Muscle layer of duodenum (tissue), 2 donors: ENCODE measurements around the gene KRT71.
"Not testable (repeated sequence)": the region's sequence is repeated elsewhere in the genome, so short reads cannot be mapped to it uniquely, and the experiment has no call there.

Source experiments
- H3K27ac ChIP-seq: one replicate; pipeline ENCODE4 v1.7.0; 2013; ENCODE audit warnings: mild to moderate bottlenecking, low read length
- H3K27me3 ChIP-seq: one replicate; pipeline ENCODE4 v1.7.0; 2013; ENCODE audit warnings: low read depth, mild to moderate bottlenecking, control low read depth, low read length
- H3K36me3 ChIP-seq, 2 donors: one replicate each; pipeline ENCODE4 v1.7.0; 2013; ENCODE audit warnings: low read length in 2 of 2, control low read depth in 1 of 2, mild to moderate bottlenecking in 1 of 2; ENCODE audit not compliant: insufficient read depth in 2 of 2, control insufficient read depth in 1 of 2
- H3K4me1 ChIP-seq, 2 donors: one replicate each; pipeline ENCODE4 v1.7.0; 2013; ENCODE audit warnings: low read length in 2 of 2, mild to moderate bottlenecking in 2 of 2, control low read depth in 1 of 2, moderate library complexity in 1 of 2; ENCODE audit not compliant: insufficient read depth in 2 of 2, control insufficient read depth in 1 of 2
- H3K4me3 ChIP-seq, 2 donors: one replicate each; pipeline ENCODE4 v1.7.0; 2013; ENCODE audit warnings: low read length in 2 of 2, low read depth in 1 of 2, mild to moderate bottlenecking in 1 of 2
- H3K9me3 ChIP-seq, 2 donors: one replicate each; pipeline ENCODE4 v1.7.0; 2013; ENCODE audit warnings: low read length in 2 of 2, control low read depth in 1 of 2, mild to moderate bottlenecking in 1 of 2; ENCODE audit not compliant: control insufficient read depth in 1 of 2
- donor health status: healthy.

KRT71 gene

DNA sequence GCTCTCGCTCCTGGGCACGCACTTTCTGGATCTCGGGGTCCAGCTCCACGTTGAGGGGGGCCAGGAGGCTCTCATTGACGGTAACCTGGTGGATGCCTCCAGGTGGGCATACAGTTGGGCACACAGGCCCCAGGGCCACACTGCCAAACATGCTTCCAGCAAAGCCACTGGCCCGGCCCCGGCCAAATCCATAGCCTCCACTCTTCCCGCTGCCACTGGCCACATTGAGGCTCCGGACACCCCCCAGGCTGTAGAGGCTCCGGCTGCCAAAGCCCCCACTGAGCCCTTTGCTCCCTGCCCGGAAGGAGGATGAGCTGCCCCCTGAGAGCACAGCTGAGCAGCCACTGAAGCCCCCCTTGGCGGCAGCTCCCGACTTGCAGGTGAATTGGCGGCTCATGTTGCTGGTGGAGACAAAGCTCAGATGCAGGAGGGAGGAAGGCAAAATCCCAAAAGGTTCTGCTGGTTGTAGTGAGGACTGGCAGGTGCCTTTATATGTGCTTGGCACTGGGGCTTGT is at the start of gene KRT71:
Gene KRT71, minus strand, starts transcription at position 465 of the 515 bp plus-strand sequence. Its CDS starts 68 bp downstream, at position 397.
- no peak within 1 kb of the TSS for H3K4me3 ChIP-seq
- H3K27ac ChIP-seq: no peak within 1 kb of the TSS
- H3K4me1 ChIP-seq: no peaks in the 10 kb centered on the region
- no peaks in the 10 kb centered on the region for H3K27me3 ChIP-seq
- H3K9me3 ChIP-seq: no peaks in the 10 kb centered on the region
- H3K36me3 ChIP-seq: no peaks in the 10 kb centered on the region

DNA sequence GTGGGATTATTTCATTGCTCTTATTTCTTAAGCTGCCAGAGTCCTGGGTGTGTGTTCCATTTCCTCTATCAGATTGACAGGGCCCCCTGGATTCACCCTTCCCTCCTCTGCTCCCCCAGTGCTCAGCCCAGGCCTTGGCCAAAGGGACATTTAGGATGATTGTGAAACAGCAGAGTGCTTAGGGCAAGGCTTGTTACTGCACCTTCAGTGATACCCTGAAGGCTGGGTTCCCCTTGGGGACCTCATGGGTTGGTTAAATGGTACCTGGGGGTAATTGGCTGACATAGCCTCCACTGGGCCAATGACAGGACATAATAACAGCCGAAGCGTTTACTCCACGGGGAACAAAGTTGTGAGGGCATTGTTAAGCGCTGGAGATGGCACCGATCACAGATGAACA is 49.6 kb upstream of the KRT71 start:
- Histone ChIP-seq H3K9me3 (no peaks in the 10 kb centered on the region), H3K4me3 (no peak overlapping the region), H3K36me3 (no peaks in the 10 kb centered on the region), H3K27ac (no peak overlapping the region), H3K27me3 (peaks cover 24% of the 10 kb centered on the region), H3K4me1 (no peaks in the 10 kb centered on the region)

DNA sequence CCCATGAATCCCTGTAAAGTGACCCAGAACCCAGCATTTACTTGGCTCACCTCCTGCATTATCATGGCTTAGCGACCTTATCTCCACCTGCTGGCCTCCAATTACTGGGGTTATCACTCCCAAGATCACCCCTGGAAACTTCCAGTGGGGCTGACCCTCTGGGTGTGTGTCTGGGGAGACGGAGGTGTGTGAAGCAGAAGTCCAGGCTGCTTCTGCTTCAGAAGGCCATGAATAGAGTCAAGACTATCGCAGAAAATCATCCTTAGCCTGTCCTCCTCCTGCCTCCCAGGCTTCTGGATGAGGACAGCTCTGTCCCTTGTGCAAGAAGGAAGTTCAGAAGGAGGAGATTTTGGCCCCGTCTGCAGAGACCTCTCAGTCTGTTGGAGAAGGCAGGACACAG is 48.7 kb upstream of the KRT71 start:
- no peak overlapping the region for H3K27ac ChIP-seq
- no peaks in the 10 kb centered on the region for H3K36me3 ChIP-seq
- no peaks in the 10 kb centered on the region for H3K9me3 ChIP-seq
- H3K4me1 ChIP-seq: no peaks in the 10 kb centered on the region
- H3K27me3 ChIP-seq: peaks cover 24% of the 10 kb centered on the region
- no peak overlapping the region for H3K4me3 ChIP-seq

DNA sequence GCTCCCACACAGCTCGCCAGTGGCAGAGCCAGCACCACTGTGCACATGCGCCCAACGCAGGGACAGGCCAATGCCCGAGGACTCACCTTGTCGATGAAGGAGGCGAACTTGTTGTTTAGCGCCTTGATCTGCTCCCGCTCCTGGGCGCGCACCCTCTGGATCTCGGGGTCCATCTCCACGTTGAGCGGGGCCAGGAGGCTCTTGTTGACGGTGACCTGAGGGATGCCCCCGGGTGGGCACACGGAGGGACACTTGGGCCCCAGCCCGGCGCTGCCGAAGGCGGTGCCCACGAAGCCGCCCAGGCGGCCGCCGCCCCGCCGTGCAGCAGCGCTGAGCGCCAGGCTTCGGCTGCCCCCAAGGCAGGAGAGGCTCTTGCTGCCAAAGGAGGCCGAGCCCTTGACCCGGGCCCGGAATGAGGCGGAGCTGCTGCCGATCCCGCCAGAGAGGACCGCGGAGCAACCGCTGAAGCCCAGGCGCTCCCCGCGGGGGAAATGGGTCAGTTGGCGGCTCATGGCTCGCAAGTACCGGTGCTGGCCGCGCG is 48.1 kb upstream of the KRT71 start, which contains the start of gene KRT72:
Gene KRT72, minus strand, starts transcription at position 523 of the 541 bp plus-strand sequence. Its CDS starts 11 bp downstream, at position 512.
- no peaks in the 10 kb centered on the region for H3K36me3 ChIP-seq
- no peak within 1 kb of the TSS for H3K4me3 ChIP-seq
- peaks cover 24% of the 10 kb centered on the region for H3K27me3 ChIP-seq
- no peaks in the 10 kb centered on the region for H3K4me1 ChIP-seq
- H3K27ac ChIP-seq: no peak within 1 kb of the TSS
- H3K9me3 ChIP-seq: no peaks in the 10 kb centered on the region

DNA sequence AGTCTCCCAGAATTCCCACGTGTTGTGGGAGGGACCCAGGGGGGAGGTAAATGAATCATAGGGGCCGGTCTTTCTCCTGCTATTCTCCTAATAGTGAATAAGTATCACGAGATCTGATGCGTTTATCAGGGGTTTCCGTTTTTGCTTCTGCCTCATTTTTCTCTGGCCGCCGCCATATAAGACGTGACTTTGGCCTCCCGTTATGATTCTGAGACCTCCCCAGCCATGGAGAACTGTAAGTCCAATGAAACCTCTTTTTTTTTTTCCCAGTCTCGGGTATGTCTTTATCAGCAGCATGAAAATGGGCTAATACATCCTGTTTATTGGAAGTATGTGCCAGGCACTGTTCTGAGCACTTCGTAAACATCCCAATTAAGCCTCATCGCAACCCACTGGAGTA is 47.5 kb upstream of the KRT71 start:
- no peaks in the 10 kb centered on the region for H3K36me3 ChIP-seq
- no peak overlapping the region for H3K27ac ChIP-seq
- no peak overlapping the region for H3K4me3 ChIP-seq
- no peaks in the 10 kb centered on the region for H3K9me3 ChIP-seq
- peaks cover 24% of the 10 kb centered on the region for H3K27me3 ChIP-seq
- no peaks in the 10 kb centered on the region for H3K4me1 ChIP-seq

DNA sequence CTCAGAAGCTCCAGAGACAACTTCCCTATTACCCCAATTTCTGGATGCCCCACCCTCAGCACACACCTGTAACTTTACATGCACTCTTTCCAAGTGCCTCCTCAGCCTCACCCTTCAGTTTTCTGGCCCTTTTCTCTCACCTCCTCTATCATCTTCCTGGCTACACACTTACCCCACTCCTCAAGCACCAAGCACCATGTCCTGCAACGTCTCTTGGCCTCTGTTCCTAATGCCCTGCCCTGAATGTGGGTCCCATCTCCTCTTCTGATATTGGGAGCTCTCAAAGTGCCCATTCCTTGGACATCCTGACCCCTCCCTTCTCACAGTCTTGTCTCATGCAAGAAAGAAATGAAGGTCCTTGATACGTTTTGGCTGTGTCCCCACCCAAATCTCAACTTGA is 47.1 kb upstream of the KRT71 start:
- H3K4me3 ChIP-seq: no peak overlapping the region
- H3K27ac ChIP-seq: no peak overlapping the region
- no peaks in the 10 kb centered on the region for H3K9me3 ChIP-seq
- H3K36me3 ChIP-seq: no peaks in the 10 kb centered on the region
- H3K27me3 ChIP-seq: peaks cover 24% of the 10 kb centered on the region
- no peaks in the 10 kb centered on the region for H3K4me1 ChIP-seq

DNA sequence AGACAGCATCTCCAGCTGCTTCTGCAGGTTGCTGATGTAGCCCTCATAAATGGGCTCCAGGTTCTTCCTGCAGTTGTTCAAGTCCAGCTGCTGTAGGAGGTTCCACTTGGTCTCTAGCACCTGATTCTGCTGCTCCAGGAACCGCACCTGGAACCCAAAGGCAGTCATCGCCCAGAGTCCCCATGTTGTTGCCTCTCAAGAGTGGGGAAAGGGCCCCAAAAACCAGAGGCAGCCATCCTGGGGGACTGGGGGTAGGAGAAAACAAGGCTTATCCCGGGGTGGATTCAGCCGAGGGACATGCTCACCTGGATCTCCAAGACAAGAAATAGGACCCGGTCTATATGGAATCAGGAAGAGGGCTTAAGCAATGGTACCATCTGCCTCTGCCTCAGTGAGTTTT is 46.0 kb upstream of the KRT71 start:
- no peak overlapping the region for H3K4me3 ChIP-seq
- no peaks in the 10 kb centered on the region for H3K9me3 ChIP-seq
- no peaks in the 10 kb centered on the region for H3K36me3 ChIP-seq
- no peak overlapping the region for H3K27ac ChIP-seq
- no peaks in the 10 kb centered on the region for H3K4me1 ChIP-seq
- H3K27me3 ChIP-seq: peaks cover 24% of the 10 kb centered on the region

DNA sequence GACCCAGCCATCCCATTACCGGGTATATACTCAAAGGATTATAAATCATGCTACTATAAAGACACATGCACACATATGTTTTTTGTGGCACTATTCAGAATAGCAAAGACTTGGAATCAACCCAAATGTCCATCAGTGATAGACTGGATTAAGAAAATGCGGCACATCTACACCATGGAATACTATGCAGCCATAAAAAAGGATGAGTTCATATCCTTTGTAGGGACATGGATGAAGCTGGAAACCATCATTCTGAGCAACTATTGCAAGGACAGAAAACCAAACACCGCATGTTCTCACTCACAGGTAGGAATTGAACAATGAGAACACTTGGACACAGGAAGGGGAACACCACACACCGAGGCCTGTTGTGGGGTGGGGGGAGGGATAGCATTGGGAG is 41.3 kb upstream of the KRT71 start:
- H3K36me3 ChIP-seq, H3K27me3 ChIP-seq, H3K4me3 ChIP-seq, H3K9me3 ChIP-seq, H3K27ac ChIP-seq, H3K4me1 ChIP-seq: not testable (repeated sequence)

DNA sequence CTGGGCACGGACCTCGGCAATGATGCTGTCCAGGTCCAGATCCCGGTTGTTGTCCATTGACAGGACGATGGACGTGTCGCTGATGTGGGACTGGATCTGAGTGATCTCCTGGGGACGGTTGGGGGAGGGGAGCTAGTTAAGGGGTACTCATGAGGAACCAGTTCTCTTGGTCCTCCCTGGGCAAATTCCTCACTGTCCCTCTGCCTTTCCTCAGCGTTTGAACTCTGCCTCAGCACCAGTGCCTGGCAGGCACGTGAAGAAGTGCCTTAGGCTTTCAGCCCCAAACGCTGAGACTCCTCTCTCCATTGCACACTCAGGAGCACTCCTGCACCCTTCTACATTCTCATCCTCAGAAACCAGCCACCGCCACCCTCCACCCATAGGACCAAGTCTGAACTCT is 38.6 kb upstream of the KRT71 start:
- Histone ChIP-seq H3K36me3 (no peaks in the 10 kb centered on the region), H3K27ac (no peak overlapping the region), H3K9me3 (no peaks in the 10 kb centered on the region), H3K4me3 (no peak overlapping the region), H3K27me3 (no peaks in the 10 kb centered on the region), H3K4me1 (no peaks in the 10 kb centered on the region)

DNA sequence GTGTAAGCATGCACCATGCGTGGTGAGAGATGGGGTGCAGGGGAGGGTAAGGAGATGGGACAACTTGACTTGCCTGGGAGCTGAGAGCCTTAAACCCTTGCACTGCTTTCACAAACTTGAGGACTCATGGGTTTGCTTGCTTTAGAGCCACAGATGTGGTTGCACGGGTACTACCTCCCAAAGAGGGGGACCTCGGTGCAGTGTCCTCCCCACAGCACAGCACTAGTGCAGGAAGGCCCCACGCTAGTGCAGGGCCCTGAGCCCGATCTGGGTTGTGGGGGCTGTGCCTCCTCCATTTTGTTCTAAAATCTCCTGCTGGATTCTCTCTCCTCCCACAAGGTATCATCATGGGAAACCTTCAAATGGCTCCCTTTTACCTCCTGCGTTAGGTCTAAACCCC is 37.1 kb upstream of the KRT71 start:
- no peaks in the 10 kb centered on the region for H3K27me3 ChIP-seq
- no peaks in the 10 kb centered on the region for H3K4me1 ChIP-seq
- no peaks in the 10 kb centered on the region for H3K9me3 ChIP-seq
- no peak overlapping the region for H3K27ac ChIP-seq
- H3K36me3 ChIP-seq: no peaks in the 10 kb centered on the region
- no peak overlapping the region for H3K4me3 ChIP-seq

DNA sequence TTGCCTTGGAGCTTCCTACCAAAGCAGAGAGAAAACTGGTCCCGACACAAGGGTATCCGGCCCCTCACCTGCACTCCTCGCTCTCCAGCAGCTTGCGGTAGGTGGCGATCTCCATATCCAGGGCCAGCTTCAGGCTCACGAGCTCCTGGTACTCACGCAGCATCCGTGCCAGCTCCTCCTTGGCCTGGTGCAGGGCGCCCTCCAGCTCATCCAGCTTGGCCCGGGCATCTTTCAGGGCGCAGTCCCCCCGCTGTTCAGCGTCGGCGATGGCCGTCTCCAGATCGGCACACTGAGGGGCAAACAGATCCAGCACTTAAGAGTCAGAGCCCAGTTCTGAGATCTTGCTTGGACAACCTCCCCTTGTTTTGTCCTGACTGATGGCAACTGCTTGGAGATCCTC is 34.6 kb upstream of the KRT71 start:
- no peaks in the 10 kb centered on the region for H3K27me3 ChIP-seq
- no peaks in the 10 kb centered on the region for H3K36me3 ChIP-seq
- H3K4me3 ChIP-seq: no peak overlapping the region
- H3K9me3 ChIP-seq: no peaks in the 10 kb centered on the region
- no peaks in the 10 kb centered on the region for H3K4me1 ChIP-seq
- H3K27ac ChIP-seq: no peak overlapping the region

DNA sequence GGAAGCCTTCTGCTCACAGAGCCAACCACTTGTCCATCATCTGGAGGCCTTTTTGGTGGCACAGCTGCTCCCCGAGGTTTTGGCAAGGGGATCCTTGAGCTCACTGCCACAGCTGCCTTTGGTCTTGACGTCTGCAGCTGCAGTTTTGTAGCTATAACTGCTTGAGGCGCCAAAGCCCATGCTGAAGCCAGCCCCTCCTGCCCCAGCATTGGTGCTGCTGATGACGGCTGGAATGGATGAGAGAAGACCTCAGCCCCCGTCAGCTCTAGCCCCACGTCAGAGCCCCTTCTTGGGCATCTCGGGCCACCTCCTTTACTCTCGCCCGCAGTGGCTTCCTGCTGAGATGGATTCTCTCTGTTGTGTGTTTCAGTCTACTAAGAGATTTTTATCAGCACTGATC is 33.0 kb upstream of the KRT71 start:
- Histone ChIP-seq H3K9me3 (no peaks in the 10 kb centered on the region), H3K4me1 (no peaks in the 10 kb centered on the region), H3K27me3 (no peaks in the 10 kb centered on the region), H3K4me3 (no peak overlapping the region), H3K27ac (no peak overlapping the region), H3K36me3 (no peaks in the 10 kb centered on the region)
